ENCODE results near the gene CTSZ.
"Not testable (repeated sequence)": the region's sequence is repeated elsewhere in the genome, so short reads cannot be mapped to it uniquely, and the experiment has no call there.

Gene CTSZ

DNA sequence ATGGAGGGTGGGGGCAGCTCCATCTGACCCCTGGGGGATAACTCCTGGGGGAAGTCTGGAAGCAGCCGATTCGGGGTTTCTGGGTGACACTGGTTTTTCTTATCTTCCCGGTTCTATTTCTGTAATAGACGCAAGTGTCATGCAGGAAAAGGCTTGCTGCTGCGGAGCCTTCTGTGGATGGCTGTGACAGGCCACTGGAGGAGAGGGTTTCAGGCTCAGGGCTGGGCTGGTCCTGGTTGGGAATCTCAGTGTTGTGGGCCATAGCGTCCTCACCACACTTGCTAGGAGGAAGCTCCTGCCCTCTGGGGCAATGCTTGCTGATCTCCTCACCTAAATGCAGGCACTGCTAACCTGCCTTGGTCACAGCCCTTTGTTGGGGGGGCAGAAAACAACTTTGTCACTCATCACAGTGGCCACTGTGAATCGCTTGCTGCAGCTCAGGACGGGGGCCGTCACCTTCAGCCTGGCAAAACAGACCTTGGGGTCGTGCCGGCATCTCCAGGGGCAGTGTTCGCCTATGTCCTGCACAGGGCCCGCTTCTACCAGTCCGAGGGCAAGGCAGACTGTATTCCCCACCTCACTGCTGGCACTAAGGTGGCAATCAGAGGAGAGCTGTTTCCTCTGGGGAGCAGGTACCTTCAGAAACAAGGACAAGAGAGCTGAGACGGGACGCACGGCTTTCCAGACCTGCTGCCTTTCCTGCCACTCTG is 7.8 kb upstream of the CTSZ start:
- DNase-seq (ENCODE audit: extremely low read depth in 1 of 2, low read depth in 1 of 2) = no peak

DNA sequence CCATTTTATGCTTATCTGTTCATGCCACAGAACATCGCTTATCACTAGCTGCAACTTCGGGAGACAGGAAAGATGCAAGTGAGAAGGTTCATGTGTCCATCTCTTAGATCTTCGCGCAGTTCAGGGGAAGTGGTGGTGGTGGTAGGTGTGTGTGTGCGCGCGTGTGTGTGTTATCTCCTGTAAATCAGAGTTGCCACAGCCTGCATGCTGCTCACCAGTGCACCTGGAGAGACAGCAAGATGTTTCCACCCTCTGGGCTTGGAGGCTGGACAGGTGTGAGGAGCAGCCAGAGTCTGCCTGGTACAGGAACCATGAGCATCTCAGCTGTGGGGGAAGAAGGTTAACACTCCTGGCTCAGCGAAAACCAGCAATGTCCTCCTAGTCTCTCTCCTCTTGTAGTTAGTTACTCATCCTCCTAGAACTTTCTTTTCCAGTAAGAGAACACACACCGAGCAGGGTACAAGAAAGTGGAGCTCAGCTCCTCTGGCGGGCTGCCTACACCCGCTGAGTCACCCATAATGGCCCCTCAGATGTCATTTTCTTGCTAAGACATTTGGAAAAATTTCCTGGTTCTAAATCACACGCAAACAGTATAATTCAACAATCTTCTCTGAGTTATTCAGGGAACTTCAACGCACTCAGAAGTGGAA is 7.0 kb upstream of the CTSZ start:
- DNase-seq (ENCODE audit: extremely low read depth in 1 of 2, low read depth in 1 of 2) = no peak

DNA sequence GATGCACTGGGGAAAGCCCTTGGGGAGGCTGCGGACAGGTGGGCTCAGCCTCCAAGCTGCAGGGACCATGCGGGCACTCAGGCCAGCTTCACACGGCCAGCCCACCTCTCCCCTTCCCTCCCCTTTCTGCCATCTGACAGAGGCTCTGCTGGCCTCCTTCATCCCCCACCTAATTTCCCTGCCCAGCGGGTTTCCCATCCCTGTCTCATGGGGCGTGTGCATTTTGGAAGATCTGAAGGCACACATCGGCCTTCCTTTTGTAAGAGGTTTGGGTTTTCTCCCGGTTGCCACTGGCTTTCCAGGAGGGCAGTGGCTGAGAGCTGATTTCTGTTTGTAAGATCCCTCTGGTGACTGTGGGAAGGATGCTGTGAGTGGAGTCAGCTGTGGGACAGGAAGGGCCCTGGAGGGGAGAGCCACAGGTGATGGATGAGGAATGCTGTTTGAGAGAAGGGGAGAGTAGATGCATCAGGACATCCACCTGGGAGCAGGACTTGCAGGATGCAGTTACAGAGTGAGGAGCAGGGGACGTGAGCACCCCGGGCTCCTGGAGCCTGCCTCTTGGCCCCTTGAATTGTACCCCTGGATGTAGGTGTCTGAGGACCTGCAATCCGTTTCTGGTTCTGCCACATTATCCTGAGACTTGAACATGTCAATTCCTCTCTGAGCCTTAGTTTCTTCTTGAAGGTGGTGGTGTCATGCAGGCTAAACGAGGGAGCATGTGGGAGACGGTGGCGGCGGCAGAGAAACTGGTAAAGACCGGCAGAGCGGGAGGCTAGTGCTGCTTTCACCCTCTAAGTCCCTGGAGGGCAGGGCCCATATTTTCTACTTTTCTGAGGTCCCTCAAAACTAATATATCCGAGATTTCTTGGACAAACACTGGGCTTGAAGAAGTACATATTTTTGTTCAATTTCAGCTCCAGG is 6.2 kb upstream of the CTSZ start:
- no peak for DNase-seq (ENCODE audit: extremely low read depth in 1 of 2, low read depth in 1 of 2)

DNA sequence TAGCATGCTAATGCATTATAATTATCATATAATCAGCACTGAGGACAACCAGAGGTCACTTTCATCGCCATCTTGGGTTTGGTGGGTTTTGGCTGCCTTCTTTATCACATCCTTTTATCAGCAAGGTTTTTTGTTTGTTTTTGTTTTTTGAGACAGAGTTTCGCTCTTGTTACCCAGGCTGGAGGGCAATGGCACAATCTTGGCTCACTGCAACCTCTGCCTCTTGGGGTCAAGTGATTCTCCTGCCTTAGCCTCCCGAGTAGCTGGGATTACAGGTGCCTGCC is 4.8 kb upstream of the CTSZ start:
- DNase-seq (ENCODE audit: extremely low read depth in 1 of 2, low read depth in 1 of 2) = not testable (repeated sequence)

DNA sequence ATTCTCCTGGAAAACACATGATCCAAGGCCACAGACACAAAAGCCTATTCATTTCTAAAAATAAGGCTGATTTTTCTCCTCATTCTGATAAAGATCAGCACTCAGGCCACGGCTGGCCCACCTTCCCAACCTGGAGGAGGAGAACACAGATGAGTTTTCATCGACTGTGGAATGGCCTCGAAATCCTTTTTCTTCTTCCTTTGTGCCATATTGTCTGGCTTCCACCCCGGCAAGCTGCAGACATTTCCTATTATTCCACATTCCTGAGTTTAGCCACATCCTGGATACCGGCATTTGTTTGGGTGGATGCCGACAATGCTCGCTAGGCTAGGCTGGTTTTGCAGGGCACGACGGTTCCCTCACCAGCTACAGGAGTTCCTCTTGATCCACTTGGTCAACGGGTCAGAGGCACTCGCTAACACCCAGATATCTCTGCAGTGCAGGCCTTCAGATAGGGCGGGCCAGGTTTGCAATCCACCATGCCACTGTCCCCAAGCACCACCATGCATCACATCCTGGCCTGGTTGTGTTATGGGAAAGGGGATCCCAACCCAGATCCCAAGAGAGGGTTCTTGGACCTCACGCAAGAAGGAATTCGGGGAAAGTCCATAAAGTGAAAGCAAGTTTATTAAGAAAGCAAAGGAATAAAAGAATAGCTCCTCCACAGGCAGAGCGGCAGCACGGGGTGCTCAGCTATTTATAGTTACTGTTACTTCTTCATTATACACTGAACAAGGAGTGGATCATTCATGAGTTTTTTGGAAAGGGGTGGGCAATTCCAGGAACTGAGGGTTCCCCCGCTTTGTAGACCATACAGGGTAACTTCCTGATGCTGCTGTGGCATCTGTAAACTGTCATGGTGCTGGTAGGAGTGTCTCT is 4.2 kb upstream of the CTSZ start:
- DNase-seq (ENCODE audit: extremely low read depth in 1 of 2, low read depth in 1 of 2) = no peak

DNA sequence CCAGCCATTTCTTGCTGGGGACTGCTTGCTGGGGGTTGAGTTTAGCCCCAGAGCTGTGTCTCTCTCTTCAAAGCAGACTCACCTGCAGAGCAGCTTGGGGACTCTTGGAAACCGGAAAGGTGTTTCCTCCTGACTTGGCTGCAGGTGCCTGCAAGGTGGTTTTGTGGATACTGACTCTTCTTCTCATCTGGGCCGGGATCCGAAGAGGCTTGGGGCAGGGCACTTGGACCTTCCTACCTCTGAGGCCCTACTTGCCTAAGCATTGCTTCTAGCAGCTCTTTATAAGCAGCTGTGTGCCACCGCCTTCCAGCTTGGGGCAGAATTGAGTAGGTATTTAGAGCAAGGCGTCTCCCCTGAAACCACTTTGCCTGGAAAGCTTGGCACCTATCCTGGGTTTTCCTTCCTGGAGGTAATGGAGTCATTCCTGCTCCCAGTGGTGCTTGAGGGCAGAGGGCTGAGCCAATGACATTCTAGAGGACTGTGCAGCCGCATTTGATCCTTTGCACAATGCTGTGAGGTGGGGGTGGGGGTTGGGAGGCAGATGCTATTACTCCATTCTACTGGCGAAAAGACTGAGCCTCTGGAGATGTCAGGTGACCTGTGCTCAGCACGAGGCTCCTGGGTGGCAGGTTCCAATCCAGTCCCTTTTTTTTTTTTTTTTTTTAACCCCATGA is 3.4 kb upstream of the CTSZ start:
- DNase-seq (ENCODE audit: extremely low read depth in 1 of 2, low read depth in 1 of 2) = no peak

DNA sequence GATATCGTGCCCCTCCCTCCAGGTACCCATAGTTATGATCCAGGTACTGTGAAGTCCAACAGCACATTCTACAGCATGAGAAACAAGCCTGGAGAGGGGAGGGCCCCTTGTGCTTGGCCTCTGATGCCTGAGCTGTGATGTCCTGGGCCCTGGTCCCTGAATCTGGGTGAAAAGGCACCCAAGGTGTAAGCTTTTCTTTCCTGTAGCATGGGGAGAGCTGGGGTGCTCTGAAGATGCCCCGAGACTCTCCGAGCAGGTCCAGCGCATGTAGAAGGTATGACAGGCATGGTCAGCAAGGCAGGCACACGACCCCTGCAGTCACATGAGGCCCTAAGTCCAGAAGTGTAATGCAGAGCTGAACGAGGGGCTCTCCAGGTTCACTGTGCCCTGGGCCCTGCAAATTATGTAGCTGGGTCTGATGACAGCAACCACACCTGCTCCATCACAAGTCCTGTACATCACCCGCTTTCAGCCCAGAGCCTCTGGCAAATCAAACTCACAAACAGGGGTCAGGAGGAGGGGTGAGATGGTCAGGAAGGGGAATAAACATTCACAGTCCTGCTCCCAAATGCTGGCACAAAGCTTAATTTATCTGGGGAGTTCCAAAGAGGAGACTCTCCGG is 1.8 kb upstream of the CTSZ start:
- no peak for DNase-seq (ENCODE audit: extremely low read depth in 1 of 2, low read depth in 1 of 2)

DNA sequence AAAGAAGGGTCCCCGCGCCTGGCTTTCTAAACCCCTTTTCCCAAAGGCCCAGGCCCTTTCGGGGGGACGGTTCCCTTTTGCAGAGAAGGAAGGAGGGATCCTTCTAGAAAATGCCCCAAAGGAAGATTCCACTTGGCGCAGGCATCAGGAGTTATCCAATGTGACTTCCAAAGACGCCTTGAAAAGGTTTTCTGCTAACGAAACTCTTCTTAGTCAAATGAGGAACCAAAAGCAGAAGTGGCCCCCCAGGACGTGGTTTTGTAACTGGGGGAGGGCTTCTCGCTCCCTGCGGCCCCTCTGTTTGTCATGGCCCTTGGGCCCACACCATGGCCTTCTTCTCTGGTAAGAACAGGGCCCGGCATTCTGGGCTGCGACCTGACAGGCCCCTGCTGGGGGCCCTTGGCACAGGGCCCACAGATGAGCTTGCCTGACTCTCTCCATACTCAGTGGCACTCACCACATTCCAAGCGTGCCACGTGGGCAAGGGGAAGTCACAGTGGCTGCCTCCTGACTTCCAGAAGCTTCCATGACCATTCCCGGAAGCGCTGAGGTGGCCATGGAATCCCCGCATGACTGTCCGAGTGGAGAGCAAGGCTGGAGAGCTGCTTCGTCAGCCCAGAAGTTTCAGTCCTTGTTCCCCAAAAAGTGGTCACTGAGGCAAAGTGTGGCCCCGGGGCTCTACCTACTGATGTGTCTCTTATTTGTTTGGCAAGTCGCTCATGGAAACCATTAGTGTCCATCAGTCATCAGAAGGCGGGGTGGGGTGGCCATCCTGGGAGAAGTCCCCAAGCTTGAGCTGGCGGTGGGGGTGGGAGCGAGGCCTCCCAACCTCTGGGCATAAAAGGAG is 834 bp upstream of the CTSZ start:
- DNase-seq (ENCODE audit: extremely low read depth in 1 of 2, low read depth in 1 of 2) = no peak

DNA sequence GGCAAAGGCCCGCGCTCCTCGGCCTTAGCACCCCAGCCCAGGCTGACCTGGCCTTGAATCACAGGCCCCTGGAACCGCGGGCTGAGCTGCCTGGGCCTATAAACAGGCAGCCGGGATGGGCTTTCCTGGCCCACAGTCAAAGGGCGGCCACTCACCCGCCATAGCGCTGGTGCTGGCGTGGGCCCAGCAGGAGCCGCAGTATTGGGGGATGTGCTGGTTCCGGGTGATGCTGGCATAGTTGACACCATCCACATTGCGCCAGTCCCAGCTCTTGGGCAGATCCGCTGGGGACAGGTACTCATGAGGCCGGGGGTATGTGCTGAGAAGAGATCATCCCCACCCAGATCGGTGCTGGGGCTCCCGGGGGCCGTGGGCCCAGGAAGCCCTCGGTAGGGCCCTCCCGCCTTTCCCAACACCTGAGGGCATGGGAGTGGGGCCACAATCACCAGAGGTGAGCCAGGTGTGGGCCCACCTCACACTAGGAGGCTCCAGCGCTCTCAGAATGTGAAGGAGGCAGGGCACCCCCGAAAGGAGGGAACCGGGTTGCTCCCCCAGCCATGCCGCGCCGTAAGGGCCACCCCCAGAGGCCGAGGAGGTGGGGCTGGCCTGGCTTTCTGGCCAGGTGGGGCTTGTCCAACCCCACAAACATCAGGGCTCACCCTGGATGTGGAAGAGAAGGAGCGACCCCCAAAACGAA is 739 bp downstream of the CTSZ start:
- no peak for DNase-seq (ENCODE audit: extremely low read depth in 1 of 2, low read depth in 1 of 2)

DNA sequence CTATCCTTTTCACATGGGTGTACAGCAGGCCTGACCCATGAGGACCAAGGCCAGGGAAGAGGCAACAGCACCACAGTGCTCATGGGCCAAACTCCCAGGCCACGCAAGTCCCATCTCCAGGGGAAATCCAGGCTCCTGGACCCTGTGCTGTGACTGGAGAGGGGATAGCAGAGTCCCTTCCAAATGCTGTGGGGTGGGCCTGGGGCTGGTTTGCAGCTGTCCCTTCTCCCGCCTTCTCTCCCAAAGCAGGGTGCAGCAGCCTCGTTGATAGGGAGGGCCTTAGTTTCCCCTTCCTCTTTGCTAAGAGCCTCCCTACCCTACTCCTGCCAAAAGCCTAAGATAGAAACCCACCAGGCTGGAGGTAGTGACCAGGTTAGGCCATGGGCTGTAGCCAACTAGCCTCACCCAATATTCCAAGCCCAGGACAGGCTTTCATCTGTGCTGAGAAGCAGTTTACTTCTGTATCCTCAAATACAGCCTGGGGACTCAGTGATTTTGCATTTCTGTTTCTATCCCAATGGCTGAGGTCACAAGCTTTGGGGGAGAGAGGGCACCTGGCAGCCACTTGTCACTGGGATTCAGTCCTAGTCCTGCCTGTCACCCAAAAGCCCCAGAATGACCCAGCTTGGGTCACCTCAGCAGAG is 1.4 kb downstream of the CTSZ start:
- no peak for DNase-seq (ENCODE audit: extremely low read depth in 1 of 2, low read depth in 1 of 2)

DNA sequence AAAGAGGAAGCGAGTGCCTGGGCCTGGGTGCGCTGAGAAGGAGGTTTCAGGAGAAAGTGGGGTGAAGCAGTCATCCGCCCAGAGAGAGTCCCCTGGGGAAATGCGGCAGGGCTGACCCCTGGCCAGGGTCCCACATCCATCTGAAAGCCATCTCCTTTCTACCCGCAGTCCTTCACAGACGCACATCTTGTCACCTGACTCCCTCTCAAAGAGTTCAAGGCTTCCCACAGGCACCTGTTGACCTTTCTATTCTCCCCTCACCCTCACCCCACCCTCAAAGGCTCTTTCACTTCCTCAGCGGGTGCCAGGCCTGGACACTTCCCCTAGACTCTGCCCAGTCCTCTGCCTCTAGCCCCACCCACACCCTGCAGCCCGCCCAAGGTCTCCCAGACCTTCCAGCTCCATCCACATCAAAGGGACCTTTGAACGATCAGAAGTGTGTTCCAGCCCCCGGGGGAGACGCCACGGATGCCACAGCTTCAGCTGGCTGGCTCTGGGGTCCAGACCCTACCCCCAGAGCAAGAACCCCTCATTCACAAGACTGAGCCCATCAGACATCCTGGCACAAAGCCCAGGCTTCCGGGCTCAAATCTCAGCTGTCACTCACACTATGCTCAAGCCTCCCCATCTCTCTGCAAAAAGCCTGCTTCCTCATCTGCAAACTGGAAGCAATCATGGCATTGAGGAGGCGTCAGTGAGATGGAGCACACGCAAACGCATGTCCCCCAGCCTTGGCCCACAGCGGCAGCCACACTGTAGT is 2.1 kb downstream of the CTSZ start:
- DNase-seq (ENCODE audit: extremely low read depth in 1 of 2, low read depth in 1 of 2) = no peak

DNA sequence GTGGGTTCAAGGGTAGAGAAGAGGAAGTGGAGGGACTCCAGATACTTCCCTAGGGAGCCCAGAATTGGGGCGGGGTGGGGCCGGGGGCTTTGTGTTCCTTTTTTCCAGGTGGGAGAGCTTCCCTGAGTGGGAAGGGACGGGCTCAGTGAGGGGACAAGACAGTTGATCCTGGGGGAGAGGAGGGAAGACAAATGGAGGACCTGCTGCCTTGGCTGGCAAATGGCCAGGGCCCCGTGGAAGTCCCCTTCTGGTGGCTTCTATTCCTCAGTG is 2.6 kb downstream of the CTSZ start:
- DNase-seq (ENCODE audit: extremely low read depth in 1 of 2, low read depth in 1 of 2) = no peak

DNA sequence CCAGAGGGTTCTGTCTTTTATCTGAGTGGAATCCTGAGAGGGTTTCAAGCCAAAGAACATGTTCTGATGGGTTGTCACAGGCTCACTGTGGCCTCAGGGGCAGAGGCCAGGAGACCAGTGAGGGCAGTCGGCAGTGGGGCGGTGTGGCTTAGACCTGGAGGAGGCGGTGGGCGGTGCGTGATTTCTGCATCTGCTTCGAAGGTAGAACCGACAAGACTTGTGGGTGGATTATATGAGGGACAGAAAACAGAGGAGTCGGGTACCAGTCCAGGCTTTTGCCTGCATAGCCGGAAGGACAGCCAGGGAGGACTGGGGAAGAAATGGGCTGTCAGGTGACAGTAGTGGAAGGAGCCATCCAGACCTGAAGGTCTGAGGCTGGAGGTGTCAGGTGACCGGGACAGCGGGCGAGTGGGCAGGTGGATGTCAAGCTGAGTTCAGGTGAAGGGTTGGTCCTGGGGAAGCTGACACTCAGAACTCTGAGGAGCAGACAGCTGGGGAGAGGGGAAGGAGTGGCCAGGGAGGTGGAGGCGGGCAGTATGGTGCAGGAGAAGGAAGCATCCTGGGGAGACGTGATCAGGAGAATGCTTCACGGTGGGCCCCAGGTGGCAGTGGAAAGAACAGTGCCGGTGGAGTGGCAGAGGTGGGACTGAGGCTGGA is 3.1 kb downstream of the CTSZ start:
- DNase-seq (ENCODE audit: extremely low read depth in 1 of 2, low read depth in 1 of 2) = no peak

DNA sequence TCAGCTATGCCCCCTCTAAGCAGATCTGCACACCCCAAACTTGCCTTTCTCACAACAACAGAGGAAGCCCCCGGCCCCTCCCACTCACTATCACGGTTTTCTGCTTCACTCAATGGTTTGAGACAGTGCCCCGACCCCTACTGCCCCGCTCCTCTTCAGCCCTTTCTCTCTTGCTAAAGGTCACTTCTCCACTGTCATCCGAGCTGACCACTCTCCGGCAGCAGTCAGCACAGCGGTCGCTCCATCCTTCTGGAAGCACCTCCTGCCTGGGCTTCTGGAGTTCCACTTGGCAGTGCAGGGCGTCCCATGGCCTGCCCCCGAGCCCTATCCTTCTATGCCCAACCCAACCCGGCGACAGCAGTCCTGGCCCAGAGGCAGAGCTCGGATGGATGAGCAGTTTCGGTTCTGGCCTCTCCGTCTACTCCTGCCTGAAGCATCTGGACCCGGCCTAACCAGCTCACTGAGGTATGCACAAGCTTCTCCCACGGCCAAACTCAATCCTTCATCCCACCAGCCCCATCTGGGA is 4.1 kb downstream of the CTSZ start:
- DNase-seq (ENCODE audit: extremely low read depth in 1 of 2, low read depth in 1 of 2) = no peak

DNA sequence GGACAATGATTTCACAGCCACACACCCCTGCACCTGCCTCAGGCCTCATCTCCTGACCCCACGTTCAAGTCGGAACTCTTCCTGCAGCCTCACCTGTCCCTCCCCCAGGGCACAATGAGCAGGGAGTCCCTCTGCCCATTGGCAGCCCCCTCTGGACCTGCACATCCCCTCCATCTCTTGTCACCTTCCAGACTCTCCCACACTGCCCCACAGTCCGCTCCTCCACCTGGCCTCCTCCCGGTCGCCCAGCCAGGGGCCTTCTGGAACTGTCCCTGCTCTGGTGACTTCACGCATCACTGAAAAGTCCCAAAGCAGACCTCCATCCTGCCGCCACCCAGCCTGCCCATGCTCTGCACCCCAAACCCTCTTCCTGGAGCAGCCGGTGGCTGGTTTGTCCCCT is 4.7 kb downstream of the CTSZ start:
- DNase-seq (ENCODE audit: extremely low read depth in 1 of 2, low read depth in 1 of 2) = no peak

DNA sequence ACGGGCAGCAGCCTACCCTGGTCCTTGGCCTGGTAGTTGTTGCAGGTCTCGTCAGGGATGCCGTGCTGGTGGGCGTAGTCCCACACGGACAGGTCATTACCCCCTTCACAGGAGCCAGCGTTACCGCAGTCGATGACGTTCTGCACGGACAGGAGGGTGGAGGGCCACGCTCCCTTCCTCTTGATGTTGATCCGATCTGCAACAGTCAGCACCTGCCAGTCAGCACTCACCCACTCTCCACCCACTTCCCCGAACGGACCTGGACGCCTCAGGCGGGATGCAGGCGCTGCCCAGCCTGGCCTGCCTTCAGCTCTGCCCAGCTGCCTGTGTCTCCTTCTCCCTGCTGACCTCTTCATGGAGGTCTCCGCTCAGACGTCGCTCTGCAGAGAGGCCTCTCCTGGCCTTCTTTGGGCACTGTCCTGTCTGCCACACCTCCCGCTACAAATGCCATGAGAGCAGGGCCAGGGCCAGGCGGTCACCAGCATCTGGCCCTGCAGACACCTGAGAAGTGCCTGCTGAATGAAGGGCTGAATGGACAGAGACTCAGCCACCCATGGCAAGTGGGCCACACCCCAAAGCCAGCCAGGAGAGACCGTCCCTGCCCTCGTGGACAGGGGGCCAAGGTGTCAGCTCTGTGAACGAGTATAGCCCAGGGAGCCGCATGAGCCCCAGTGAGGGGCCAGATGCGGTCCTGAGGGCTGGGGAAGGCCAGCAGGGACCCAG is 5.4 kb downstream of the CTSZ start:
- DNase-seq (ENCODE audit: extremely low read depth in 1 of 2, low read depth in 1 of 2) = no peak

All from stimulated activated CD8-positive, alpha-beta memory T cell treated with anti-CD3 and anti-CD28 coated beads, Interleukin-7, amount 100 ng/mL, for 48 hours (primary cell).